Colonic mucosa (tissue), 4 donors: ENCODE measurements around the gene P2RY2. TPM values are rescaled to one million over a fixed set of nuclear protein-coding genes. Genes with fewer than 3 reads are reported as not detected.

Experiments used
- DNase-seq: peaks from one replicate; pipeline ENCODE4 v3.0.0-alpha.2; 2020
- H3K27ac ChIP-seq: fragments of 200-600 bp; one replicate; pipeline ENCODE4 v1.8.0; 2021
- H3K27me3 ChIP-seq: fragments of 200-600 bp; one replicate; pipeline ENCODE4 v1.8.0; 2021
- H3K36me3 ChIP-seq: fragments of 200-600 bp; one replicate; pipeline ENCODE4 v1.8.0; 2021
- H3K4me1 ChIP-seq: fragments of 200-600 bp; one replicate; pipeline ENCODE4 v1.8.0; 2021; ENCODE audit warnings: mild to moderate bottlenecking
- H3K4me3 ChIP-seq: fragments of 200-600 bp; one replicate; pipeline ENCODE4 v1.8.0; 2021
- H3K9ac ChIP-seq, 2 donors: one replicate each; pipeline ENCODE4 v1.7.0; 2013; ENCODE audit warnings: control low read depth in 2 of 2, low read depth in 2 of 2, low read length in 2 of 2
- H3K9me3 ChIP-seq: fragments of 200-600 bp; one replicate; pipeline ENCODE4 v1.8.0; 2021
- intact Hi-C: fragments of 100-400 bp; cut with DNase I; formaldehyde crosslinking; loops from one replicate; pipeline ENCODE4 v1.14.1; 2022
- total RNA-seq, 2 donors: library from RNA; stranded (reverse); fragmentation: NEBNext Ultra II Directional in 1 of 2; extraction: Animal tissue kit (Norgen Biotek cat#: 25700) in 1 of 2; gene quantifications; one replicate each; pipeline ENCODE4 v1.2.1, GENCODE V29; 2021
- TF ChIP-seq, protein P1 (sequence below): fragments of 200-600 bp; IDR thresholded peaks from one replicate; pipeline ENCODE4 v1.8.0; 2022; ENCODE audit warnings: antibody characterized with exemption, mild to moderate bottlenecking
- donor health status: healthy.
- donor health status: DM: no; HTN: no; CAD: no.
- donor health status: DM: no; HTN: no; CAD: no.

Gene P2RY2
- total RNA-seq, 2 donors from 2014 or later, result 17.6 to 27.4 TPM

- no peak for DNase-seq
- intact Hi-C loops, result no loop called here
- Histone ChIP-seq H3K9ac (no peak overlapping the region), H3K27me3 (no peaks in the 10 kb centered on the region), H3K27ac (no peak overlapping the region), H3K4me3 (no peak overlapping the region), H3K36me3 (no peaks in the 10 kb centered on the region), H3K9me3 (no peaks in the 10 kb centered on the region), H3K4me1 (no peaks in the 10 kb centered on the region)
- TF ChIP-seq, protein P1, sequence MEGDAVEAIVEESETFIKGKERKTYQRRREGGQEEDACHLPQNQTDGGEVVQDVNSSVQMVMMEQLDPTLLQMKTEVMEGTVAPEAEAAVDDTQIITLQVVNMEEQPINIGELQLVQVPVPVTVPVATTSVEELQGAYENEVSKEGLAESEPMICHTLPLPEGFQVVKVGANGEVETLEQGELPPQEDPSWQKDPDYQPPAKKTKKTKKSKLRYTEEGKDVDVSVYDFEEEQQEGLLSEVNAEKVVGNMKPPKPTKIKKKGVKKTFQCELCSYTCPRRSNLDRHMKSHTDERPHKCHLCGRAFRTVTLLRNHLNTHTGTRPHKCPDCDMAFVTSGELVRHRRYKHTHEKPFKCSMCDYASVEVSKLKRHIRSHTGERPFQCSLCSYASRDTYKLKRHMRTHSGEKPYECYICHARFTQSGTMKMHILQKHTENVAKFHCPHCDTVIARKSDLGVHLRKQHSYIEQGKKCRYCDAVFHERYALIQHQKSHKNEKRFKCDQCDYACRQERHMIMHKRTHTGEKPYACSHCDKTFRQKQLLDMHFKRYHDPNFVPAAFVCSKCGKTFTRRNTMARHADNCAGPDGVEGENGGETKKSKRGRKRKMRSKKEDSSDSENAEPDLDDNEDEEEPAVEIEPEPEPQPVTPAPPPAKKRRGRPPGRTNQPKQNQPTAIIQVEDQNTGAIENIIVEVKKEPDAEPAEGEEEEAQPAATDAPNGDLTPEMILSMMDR, result no peak
Measured at GRCh38 chr11:73258104-73259035, 40.3 kb downstream of the P2RY2 start.

DNA sequence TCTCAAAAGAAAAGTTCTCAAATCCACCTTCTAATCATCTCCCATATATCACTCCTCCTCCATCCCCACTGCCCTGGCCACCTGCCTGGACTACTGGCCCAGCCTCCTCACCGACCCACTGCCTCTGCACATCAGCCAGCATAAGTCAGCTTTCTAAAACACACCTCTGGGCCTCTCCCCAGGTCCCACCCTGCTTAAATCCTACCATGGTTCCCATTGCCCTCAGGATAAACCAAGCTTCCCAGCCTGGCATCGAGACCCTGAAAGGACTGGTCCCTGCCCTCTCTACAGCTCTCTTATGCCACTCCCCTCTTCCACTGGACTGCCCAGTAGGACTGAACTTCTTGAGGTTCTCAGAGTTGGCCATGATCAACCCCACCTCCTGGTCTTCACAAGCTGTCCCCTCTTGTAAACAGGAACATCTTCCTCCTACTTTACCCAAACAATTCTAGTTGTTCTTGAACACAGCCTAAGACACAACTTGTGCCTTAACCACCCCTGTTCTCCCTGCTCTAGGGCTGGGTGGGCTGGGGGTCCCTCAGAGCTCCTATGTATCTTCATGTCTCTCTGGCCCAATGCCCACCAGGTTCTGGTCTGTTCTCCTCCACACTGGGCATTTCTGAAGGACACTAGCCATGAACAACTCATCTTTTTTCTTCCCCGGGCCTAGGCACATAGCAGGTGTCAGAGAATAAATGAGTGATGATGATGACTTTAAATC lies 41.5 kb downstream of the P2RY2 start:
- Histone ChIP-seq H3K9ac (no peak overlapping the region), H3K27me3 (peaks cover 7% of the 10 kb centered on the region), H3K27ac (no peak overlapping the region), H3K9me3 (no peaks in the 10 kb centered on the region), H3K4me1 (no peaks in the 10 kb centered on the region), H3K4me3 (no peak overlapping the region), H3K36me3 (no peaks in the 10 kb centered on the region)
- TF ChIP-seq, protein P1, result no peak
- DNase-seq, result no peak
- intact Hi-C loops, result no loop called here

GRCh38 chr11:73260127-73260457 lies 42.0 kb downstream of the P2RY2 start:
- no peak overlapping the region for H3K27ac ChIP-seq
- H3K36me3 ChIP-seq, result no peaks in the 10 kb centered on the region
- no peak overlapping the region for H3K9ac ChIP-seq
- peaks cover 7% of the 10 kb centered on the region for H3K27me3 ChIP-seq
- no peaks in the 10 kb centered on the region for H3K9me3 ChIP-seq
- no peak for DNase-seq
- TF ChIP-seq, protein P1, result no peak
- H3K4me3 ChIP-seq, result no peak overlapping the region
- intact Hi-C loops, result no loop called here
- no peaks in the 10 kb centered on the region for H3K4me1 ChIP-seq

GRCh38 chr11:73262851-73263495 lies 44.9 kb downstream of the P2RY2 start:
- TF ChIP-seq, protein P1, result no peak
- peaks cover 7% of the 10 kb centered on the region for H3K27me3 ChIP-seq
- intact Hi-C loops, result no loop called here
- no peaks in the 10 kb centered on the region for H3K4me1 ChIP-seq
- DNase-seq, result no peak
- H3K27ac ChIP-seq, result no peak overlapping the region
- no peak overlapping the region for H3K9ac ChIP-seq
- H3K4me3 ChIP-seq, result no peak overlapping the region
- no peaks in the 10 kb centered on the region for H3K36me3 ChIP-seq
- H3K9me3 ChIP-seq, result no peaks in the 10 kb centered on the region

DNA sequence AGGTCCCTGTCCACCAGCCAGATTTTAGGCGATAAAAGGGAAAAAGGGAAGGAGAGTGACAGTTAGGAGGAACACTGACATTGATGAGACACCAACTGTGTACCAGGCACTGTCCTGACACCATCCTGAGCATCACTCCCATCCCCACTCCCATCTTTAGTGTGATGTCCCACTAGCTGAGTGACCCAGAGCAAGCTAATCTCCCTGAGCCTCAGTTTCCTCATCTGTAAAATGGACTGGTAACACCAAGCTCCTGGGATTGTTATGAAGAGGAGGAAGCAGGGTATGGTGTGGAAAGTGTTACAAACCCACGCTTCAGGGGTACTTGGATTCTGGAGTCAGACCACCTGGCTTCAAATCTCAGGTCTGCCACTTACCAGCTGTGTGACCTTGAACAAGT lies 45.6 kb downstream of the P2RY2 start:
- intact Hi-C loops, result no loop called here
- TF ChIP-seq, protein P1, result no peak

More for the DNA sequence above, 45.6 kb downstream of the P2RY2 start:
- H3K27me3 ChIP-seq, result peaks cover 7% of the 10 kb centered on the region
- no peak overlapping the region for H3K9ac ChIP-seq
- no peaks in the 10 kb centered on the region for H3K9me3 ChIP-seq
- H3K27ac ChIP-seq, result no peak overlapping the region
- no peaks in the 10 kb centered on the region for H3K36me3 ChIP-seq
- no peak for DNase-seq
- no peaks in the 10 kb centered on the region for H3K4me1 ChIP-seq
- H3K4me3 ChIP-seq, result no peak overlapping the region
